ENCODE results near the gene RNU6-9.
"Not testable (repeated sequence)": the region's sequence is repeated elsewhere in the genome, so short reads cannot be mapped to it uniquely, and the experiment has no call there.

Gene RNU6-9

DNA sequence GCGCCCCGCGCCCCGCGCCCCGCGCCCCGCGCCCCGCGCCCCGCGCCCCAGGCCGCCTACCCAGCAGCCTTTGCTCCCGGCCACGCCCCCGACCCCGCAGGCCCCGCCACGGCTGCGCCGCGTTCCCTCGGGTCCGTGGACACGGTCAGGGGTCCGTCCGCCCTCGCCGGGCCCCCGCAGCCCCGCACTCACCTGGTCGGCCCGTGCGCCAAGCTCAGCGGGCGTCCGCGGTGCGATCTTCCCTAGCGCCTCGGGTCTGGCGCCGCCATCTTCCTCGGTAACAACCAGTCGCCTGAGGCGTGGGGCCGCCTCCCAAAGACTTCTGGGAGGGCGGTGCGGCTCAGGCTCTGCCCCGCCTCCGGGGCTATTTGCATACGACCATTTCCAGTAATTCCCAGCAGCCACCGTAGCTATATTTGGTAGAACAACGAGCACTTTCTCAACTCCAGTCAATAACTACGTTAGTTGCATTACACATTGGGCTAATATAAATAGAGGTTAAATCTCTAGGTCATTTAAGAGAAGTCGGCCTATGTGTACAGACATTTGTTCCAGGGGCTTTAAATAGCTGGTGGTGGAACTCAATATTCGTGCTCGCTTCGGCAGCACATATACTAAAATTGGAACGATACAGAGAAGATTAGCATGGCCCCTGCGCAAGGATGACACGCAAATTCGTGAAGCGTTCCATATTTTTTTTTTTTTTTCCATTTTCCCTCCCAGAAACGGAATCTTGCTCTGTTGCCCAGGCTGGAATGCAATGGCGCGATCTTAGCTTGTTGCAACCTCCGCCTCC lies at the start of gene RNU6-9, which contains the start of gene MED16:
RNU6-9 (plus strand) TSS at position 591 of the 796 bp plus-strand sequence.
MED16 (minus strand) TSS at position 294 of the 796 bp plus-strand sequence. CDS start 2,056 bp downstream, outside the sequence.
- DNase-seq: peak; percentile 80 to 85

- no peak for DNase-seq
Observed at GRCh38 chr19:843836-844545, 49.3 kb upstream of the RNU6-9 start.

GRCh38 chr19:844546-844971 lies 48.7 kb upstream of the RNU6-9 start:
- no peak for DNase-seq

DNA sequence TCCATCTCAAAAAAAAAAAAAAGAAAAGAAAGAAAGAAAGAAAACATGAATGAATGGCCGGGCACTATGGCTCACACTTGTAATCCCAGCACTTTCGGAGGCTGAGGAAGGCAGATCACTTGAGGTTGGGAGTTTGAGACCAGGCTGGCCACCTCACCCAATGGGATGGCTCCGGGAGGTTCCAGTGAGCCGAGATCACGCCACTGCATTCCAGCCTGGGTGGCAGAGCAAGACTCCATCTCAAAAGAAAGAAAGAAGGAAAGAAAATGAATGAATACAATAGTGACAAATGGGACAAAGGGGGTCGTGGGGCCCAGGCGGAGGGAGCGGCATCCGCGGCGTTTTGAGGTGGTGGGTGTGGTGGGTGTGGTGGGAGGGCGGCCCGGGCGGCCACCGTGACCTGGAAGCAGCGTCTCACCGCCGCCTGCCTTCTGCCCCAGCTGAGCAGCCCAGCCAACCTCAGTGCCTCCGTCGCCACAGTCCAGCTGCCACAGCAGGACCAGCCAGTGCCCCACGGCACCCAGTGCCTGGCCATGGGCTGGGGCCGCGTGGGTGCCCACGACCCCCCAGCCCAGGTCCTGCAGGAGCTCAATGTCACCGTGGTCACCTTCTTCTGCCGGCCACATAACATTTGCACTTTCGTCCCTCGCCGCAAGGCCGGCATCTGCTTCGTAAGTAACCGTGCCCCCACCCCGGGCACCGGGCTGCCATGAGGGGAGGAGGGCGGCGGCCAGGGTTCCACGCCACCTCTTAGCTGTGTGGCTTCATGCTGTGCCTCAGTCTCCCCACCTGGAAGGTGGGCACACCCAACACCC lies 47.4 kb upstream of the RNU6-9 start:
- DNase-seq: no peak

GRCh38 chr19:848386-848921 lies 44.8 kb upstream of the RNU6-9 start:
- DNase-seq: no peak

DNA sequence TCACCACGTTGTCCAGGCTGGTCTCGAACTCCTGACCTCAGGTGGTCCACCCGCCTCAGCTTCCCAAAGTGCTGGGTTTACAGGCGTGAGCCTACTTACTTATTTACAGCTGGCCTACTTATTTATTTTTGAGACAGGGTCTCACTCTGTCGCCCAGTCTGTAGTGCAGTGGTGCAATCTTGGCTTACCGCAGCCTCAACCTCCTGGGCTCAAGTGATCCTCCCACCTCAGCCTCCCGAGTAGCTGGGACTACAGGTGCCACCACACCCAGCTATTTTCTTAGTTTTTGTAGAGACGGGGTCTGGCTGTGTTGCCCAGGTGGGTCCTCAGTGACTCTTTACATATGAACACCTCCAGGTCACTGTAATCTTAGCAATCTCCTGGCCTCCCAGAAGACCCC lies 44.1 kb upstream of the RNU6-9 start:
- DNase-seq: not testable (repeated sequence)

DNA sequence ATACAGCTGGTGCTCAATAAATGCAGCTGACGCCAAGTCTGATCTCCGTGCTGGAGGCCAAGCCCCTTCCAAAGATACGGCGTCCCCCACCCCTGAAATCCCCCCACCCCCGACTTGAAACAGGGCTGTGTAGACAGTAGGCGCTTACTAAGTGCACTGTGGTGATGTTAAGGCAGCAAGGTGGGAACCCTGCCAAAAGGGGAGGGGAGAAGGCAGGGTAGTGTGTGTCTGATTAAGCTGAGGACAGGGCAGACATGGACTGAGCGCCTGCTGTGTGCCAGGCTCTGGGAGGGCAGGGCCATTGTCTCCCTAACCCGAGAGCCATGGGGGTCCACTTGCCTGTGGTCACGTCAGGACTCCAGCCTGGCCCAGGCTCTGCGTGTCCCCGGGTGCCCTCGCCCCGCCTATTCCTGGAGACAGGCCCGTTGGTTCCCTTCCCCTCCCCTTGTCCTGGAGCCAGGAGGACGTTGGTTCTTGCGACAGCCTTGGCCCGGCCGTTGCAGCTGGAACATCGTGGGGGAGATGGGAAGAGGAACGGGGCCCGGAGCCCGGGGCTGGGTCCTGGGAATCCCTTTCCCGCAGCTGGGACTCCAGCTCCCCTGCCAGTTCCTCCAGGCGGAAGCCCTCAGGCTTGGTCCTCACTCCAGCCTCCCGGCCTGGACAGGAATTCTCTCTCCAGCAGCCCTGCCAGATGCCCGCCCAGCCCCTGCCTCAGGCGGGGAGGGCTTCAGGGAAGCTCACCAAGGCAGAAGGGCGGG lies 42.9 kb upstream of the RNU6-9 start:
- no peak for DNase-seq

GRCh38 chr19:850979-851335 lies 42.3 kb upstream of the RNU6-9 start:
- DNase-seq: no peak

DNA sequence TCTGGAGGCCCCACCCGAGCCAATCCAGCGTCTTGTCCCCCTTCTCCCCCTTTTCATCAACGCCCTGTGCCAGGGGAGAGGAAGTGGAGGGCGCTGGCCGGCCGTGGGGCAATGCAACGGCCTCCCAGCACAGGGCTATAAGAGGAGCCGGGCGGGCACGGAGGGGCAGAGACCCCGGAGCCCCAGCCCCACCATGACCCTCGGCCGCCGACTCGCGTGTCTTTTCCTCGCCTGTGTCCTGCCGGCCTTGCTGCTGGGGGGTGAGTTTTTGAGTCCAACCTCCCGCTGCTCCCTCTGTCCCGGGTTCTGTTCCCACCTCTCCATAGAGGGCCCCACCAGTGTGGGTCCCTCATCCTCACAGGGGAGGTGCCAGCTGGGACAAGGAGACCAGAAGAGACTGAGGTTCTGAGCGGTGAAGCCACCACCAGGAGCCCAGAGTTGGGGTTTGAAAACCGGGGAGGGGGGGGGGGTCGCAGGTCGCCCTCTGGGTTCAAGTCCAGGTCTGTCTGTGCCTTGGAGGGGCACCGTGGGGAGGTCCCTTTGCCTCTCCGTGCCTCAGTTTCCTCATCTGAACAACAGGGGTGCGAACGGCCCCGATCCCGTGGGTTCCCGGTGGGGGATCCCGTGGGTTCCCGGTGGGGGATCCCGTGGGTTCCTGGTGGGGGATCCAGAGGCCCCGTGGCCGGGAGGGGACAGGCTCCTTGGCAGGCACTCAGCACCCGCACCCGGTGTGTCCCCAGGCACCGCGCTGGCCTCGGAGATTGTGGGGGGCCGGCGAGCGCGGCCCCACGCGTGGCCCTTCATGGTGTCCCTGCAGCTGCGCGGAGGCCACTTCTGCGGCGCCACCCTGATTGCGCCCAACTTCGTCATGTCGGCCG lies 40.9 kb upstream of the RNU6-9 start, which contains the start of gene ELANE:
ELANE (plus strand) TSS at position 168 of the 878 bp plus-strand sequence; CDS start at position 194, 26 bp downstream.
- DNase-seq: no peak

DNA sequence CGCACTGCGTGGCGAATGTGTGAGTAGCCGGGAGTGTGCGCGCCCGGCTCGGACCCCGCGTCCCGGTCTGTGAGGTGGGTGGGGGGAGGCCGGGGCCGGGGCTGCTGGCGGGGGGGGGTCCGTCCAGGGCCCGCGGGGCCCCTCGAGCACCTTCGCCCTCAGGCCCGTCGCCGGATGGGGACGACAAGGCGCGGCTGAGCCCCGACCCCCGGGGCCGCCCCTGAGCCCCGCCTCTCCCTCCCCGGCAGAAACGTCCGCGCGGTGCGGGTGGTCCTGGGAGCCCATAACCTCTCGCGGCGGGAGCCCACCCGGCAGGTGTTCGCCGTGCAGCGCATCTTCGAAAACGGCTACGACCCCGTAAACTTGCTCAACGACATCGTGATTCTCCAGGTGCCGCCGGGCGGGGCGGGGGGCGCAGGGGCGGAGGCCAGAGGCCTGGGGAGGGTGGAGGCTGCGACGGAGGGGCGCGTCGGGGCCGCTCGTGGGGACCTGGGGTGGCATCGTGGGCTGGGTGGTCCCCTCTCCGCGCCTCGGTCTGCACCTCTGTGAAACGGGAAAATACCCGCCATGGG lies 40.2 kb upstream of the RNU6-9 start:
- no peak for DNase-seq

GRCh38 chr19:853614-854220 lies 39.6 kb upstream of the RNU6-9 start:
- not testable (repeated sequence) for DNase-seq

DNA sequence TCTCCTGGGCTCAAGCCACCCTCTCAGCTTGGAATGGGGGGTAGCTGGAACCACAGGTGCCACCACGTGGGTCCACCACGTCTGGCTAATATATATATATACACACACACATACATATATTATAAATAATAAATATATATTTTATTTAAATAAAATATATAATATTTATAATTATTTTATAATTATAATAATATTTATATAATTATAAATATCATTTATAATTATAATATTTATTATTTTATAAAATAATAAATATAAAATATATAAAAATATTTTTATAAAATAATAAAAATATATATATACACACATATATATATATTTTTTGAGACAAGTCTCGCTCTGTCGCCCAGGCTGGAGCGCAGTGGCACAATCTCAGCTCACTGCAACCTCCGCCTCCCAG lies 38.7 kb upstream of the RNU6-9 start:
- DNase-seq: no peak

- no peak for DNase-seq
Observed at GRCh38 chr19:855142-855541, 38.1 kb upstream of the RNU6-9 start.

- DNase-seq: no peak
Observed at GRCh38 chr19:855566-856120, 37.6 kb upstream of the RNU6-9 start.

GRCh38 chr19:858284-858683 lies 35.0 kb upstream of the RNU6-9 start:
- no peak for DNase-seq

GRCh38 chr19:858868-859843 lies 34.1 kb upstream of the RNU6-9 start, which contains the start of gene CFD:
Gene CFD (plus strand): TSS chr19:859664. CDS start chr19:859690, 26 bp downstream.
- no peak for DNase-seq

- no peak for DNase-seq
Observed at GRCh38 chr19:861141-861755, 32.0 kb upstream of the RNU6-9 start.

Data from stimulated activated CD4-positive, alpha-beta T cell treated with anti-CD3 and anti-CD28 coated beads, Interleukin-2, amount 100 ng/mL, for 48 hours (primary cell).